Tibial artery (tissue), 4 donors: ENCODE measurements around the gene MCM3AP.

Experiments used
- DNase-seq, 2 donors: peaks; one replicate each; pipeline ENCODE4 v3.0.0-alpha.2; 2019
- H3K27ac ChIP-seq, 2 donors: fragments of 200-600 bp; sonication (generic) in 1 of 2; 1 replicate in 1 of 2; 2 replicates in 1 of 2; pipeline ENCODE4 v1.5.1; 2018 to 2019; ENCODE audit warnings: mild to moderate bottlenecking in 1 of 2
- H3K27me3 ChIP-seq, 2 donors: fragments of 200-600 bp; sonication (generic) in 1 of 2; one replicate each; pipeline versions ENCODE4 v1.5.1 to v1.6.0; 2016 to 2019
- H3K36me3 ChIP-seq, 3 donors: fragments of 200-600 bp; sonication (generic) in 2 of 3; one replicate each; pipeline ENCODE4 v1.5.1; 2016 to 2019; ENCODE audit warnings: mild to moderate bottlenecking in 2 of 3
- H3K4me1 ChIP-seq, 4 donors: fragments of 200-600 bp; sonication (generic) in 2 of 4; 1 replicate in 3 of 4; 2 replicates in 1 of 4; pipeline ENCODE4 v1.5.1; 2016 to 2019
- H3K4me3 ChIP-seq, 2 donors: fragments of 200-600 bp; sonication (generic) in 1 of 2; 1 replicate in 1 of 2; 2 replicates in 1 of 2; pipeline ENCODE4 v1.5.1; 2018 to 2019; ENCODE audit warnings: mild to moderate bottlenecking in 2 of 2
- H3K9me3 ChIP-seq, 3 donors: fragments of 200-600 bp; sonication (generic) in 1 of 3; one replicate each; pipeline ENCODE4 v1.5.1; 2016 to 2019
- intact Hi-C: fragments of 100-400 bp; cut with DNase I; formaldehyde crosslinking; loops from one replicate; pipeline ENCODE4 v1.15.0; 2023; ENCODE audit warnings: low total_unique reads
- TF ChIP-seq, protein P1 (sequence below), 2 experiments: fragments of 200-600 bp in 1 of 2; fragments of 450-650 bp in 1 of 2; IDR thresholded peaks; one replicate each; pipeline ENCODE4 v1.5.1; 2017 to 2019; ENCODE audit warnings: antibody characterized with exemption in 2 of 2, mild to moderate bottlenecking in 1 of 2, moderate library complexity in 1 of 2

MCM3AP gene

GRCh38 chr21:46252840-46253239, 32.6 kb downstream of the MCM3AP start:
- TF ChIP-seq, protein P1, sequence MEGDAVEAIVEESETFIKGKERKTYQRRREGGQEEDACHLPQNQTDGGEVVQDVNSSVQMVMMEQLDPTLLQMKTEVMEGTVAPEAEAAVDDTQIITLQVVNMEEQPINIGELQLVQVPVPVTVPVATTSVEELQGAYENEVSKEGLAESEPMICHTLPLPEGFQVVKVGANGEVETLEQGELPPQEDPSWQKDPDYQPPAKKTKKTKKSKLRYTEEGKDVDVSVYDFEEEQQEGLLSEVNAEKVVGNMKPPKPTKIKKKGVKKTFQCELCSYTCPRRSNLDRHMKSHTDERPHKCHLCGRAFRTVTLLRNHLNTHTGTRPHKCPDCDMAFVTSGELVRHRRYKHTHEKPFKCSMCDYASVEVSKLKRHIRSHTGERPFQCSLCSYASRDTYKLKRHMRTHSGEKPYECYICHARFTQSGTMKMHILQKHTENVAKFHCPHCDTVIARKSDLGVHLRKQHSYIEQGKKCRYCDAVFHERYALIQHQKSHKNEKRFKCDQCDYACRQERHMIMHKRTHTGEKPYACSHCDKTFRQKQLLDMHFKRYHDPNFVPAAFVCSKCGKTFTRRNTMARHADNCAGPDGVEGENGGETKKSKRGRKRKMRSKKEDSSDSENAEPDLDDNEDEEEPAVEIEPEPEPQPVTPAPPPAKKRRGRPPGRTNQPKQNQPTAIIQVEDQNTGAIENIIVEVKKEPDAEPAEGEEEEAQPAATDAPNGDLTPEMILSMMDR (IDR thresholded peaks at IDR 0.05): no peak
- H3K27ac ChIP-seq: no peak overlapping the region
- H3K36me3 ChIP-seq: peaks cover 88 to 100% (median 96%) of the 10 kb centered on the region in 3 donors

GRCh38 chr21:46250146-46250725, 35.2 kb downstream of the MCM3AP start:
- H3K27ac ChIP-seq: no peak overlapping the region
- H3K4me1 ChIP-seq: no peaks in the 10 kb centered on the region
- no peaks in the 10 kb centered on the region for H3K27me3 ChIP-seq
- no peak overlapping the region for H3K4me3 ChIP-seq
- intact Hi-C loops: no loop called here
- TF ChIP-seq, protein P1 (IDR thresholded peaks at IDR 0.05): no peak
- peaks cover 85 to 100% (median 92%) of the 10 kb centered on the region in 3 donors for H3K36me3 ChIP-seq
- DNase-seq: no peak
- H3K9me3 ChIP-seq: no peaks in the 10 kb centered on the region

More at GRCh38 chr21:46252840-46253239, 32.6 kb downstream of the MCM3AP start:
- DNase-seq: no peak
- Histone ChIP-seq H3K4me3 (no peak overlapping the region), H3K27me3 (no peaks in the 10 kb centered on the region), H3K4me1 (no peaks in the 10 kb centered on the region), H3K9me3 (no peaks in the 10 kb centered on the region)
- intact Hi-C loops: no loop called here

- no peaks in the 10 kb centered on the region for H3K9me3 ChIP-seq
- no peaks in the 10 kb centered on the region for H3K4me1 ChIP-seq
- no peak for DNase-seq
- H3K27me3 ChIP-seq: no peaks in the 10 kb centered on the region
- intact Hi-C loops: no loop called here
- TF ChIP-seq, protein P1 (IDR thresholded peaks at IDR 0.05): no peak
- no peak overlapping the region for H3K4me3 ChIP-seq
- H3K27ac ChIP-seq: no peak overlapping the region
- peaks cover 85 to 100% (median 92%) of the 10 kb centered on the region in 3 donors for H3K36me3 ChIP-seq
Observed at GRCh38 chr21:46248827-46249226, 36.6 kb downstream of the MCM3AP start.

DNA sequence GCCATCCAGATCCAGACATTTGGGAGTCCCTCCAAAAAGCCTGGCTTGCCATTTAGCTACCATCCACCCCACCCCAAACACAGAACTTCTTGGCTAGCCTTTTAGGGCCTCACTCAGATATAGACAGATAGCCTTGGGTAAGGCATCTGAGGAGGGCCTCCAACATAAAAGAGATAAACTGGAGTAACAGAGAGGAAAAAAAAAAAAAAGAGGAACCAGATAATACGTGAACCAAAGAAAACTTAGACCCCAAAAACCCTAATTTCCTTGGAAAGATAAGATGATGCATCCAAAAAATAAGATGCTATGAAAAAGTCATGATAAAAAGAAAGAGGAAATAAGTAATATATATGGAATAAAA, 37.0 kb downstream of the MCM3AP start:
- intact Hi-C loops: no loop called here
- H3K4me1 ChIP-seq: no peaks in the 10 kb centered on the region
- H3K4me3 ChIP-seq: no peak overlapping the region
- H3K27me3 ChIP-seq: no peaks in the 10 kb centered on the region
- H3K27ac ChIP-seq: no peak overlapping the region
- H3K36me3 ChIP-seq: peaks cover 85 to 100% (median 92%) of the 10 kb centered on the region in 3 donors
- no peaks in the 10 kb centered on the region for H3K9me3 ChIP-seq
- DNase-seq: no peak
- TF ChIP-seq, protein P1 (IDR thresholded peaks at IDR 0.05): no peak

- TF ChIP-seq, protein P1 (IDR thresholded peaks at IDR 0.05): no peak
- no peak overlapping the region for H3K27ac ChIP-seq
- intact Hi-C loops: no loop called here
- peaks cover 85 to 100% (median 92%) of the 10 kb centered on the region in 3 donors for H3K36me3 ChIP-seq
- H3K4me3 ChIP-seq: no peak overlapping the region
- no peak for DNase-seq
- no peaks in the 10 kb centered on the region for H3K9me3 ChIP-seq
- H3K27me3 ChIP-seq: no peaks in the 10 kb centered on the region
- no peaks in the 10 kb centered on the region for H3K4me1 ChIP-seq
Observed at GRCh38 chr21:46247699-46248421, 37.6 kb downstream of the MCM3AP start.
